ENCODE results near the gene TRAF4. TPM values are rescaled to one million over a fixed set of nuclear protein-coding genes. Genes with fewer than 3 reads are reported as not detected.
"Not testable (repeated sequence)": the region's sequence is repeated elsewhere in the genome, so short reads cannot be mapped to it uniquely, and the experiment has no call there.

The TRAF4 gene
- total RNA-seq, 4 donors from 2014 or later, result 4.6 to 12.6 (median 10.6) TPM

GRCh38 chr17:28733346-28733745 lies 10.5 kb upstream of the TRAF4 start:
- Histone ChIP-seq H3K36me3 (peaks cover 0 to 6% (median 0%) of the 10 kb centered on the region in 4 donors), H3K27ac (replicated peaks in 1 of 4) (no peak overlapping the region), H3K4me3 (no peak overlapping the region), H3K9me3 (no peaks in the 10 kb centered on the region), H3K4me1 (peaks cover 0 to 9% (median 5%) of the 10 kb centered on the region in 4 donors), H3K27me3 (no peaks in the 10 kb centered on the region)
- TF ChIP-seq, protein P1, sequence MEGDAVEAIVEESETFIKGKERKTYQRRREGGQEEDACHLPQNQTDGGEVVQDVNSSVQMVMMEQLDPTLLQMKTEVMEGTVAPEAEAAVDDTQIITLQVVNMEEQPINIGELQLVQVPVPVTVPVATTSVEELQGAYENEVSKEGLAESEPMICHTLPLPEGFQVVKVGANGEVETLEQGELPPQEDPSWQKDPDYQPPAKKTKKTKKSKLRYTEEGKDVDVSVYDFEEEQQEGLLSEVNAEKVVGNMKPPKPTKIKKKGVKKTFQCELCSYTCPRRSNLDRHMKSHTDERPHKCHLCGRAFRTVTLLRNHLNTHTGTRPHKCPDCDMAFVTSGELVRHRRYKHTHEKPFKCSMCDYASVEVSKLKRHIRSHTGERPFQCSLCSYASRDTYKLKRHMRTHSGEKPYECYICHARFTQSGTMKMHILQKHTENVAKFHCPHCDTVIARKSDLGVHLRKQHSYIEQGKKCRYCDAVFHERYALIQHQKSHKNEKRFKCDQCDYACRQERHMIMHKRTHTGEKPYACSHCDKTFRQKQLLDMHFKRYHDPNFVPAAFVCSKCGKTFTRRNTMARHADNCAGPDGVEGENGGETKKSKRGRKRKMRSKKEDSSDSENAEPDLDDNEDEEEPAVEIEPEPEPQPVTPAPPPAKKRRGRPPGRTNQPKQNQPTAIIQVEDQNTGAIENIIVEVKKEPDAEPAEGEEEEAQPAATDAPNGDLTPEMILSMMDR (IDR thresholded peaks at IDR 0.05), result no peak
- TF ChIP-seq POLR2AphosphoS5 (IDR thresholded peaks at IDR 0.05), result no peak
- no peak for TF ChIP-seq POLR2A (IDR thresholded peaks at IDR 0.05; ENCODE audit: low read depth)
- no peak for TF ChIP-seq EP300 (IDR thresholded peaks at IDR 0.05)
- intact Hi-C loops (cut with DNase I), result no loop called here
- 83% methylated on average over 1 of the region's 1 CpG for WGBS
- DNase-seq (ENCODE audit: extremely low spot score), result no peak

DNA sequence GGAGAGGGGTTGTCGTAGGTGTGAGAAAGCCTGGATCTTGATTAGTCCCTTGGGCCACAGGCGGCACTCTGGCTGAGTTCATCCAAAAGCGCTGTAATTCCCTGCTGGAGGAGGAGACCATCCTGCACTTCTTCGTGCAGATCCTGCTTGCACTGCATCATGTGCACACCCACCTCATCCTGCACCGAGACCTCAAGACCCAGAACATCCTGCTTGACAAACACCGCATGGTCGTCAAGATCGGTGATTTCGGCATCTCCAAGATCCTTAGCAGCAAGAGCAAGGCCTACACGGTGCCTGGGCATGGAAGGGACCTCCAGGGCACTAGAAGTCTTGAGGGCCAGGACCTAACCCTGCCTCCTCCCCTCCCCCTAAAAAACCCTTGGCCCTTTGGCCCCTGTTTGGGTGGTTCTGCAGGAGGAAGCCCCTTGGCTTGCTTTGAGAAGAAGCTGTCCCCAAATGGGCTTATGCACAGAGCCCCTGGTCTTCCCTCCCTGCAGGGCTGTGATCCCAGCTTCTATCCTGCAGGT lies 9.0 kb upstream of the TRAF4 start:
- intact Hi-C loops (cut with DNase I), result no loop called here
- Histone ChIP-seq H3K4me3 (no peak overlapping the region), H3K36me3 (peaks cover 0 to 6% (median 0%) of the 10 kb centered on the region in 4 donors), H3K4me1 (no peaks in the 10 kb centered on the region), H3K27me3 (no peaks in the 10 kb centered on the region), H3K9me3 (no peaks in the 10 kb centered on the region), H3K27ac (replicated peaks in 1 of 4) (no peak overlapping the region)
- DNase-seq (ENCODE audit: extremely low spot score), result no peak
- no peak for TF ChIP-seq POLR2AphosphoS5 (IDR thresholded peaks at IDR 0.05)
- TF ChIP-seq POLR2A (IDR thresholded peaks at IDR 0.05; ENCODE audit: low read depth), result no peak
- TF ChIP-seq, protein P1 (IDR thresholded peaks at IDR 0.05), result no peak
- 92% methylated on average over 9 of the region's 10 CpGs for WGBS

- Histone ChIP-seq H3K27ac (replicated peaks in 1 of 4) (no peak overlapping the region), H3K36me3 (peaks cover 0 to 6% (median 0%) of the 10 kb centered on the region in 4 donors), H3K9me3 (no peaks in the 10 kb centered on the region), H3K27me3 (no peaks in the 10 kb centered on the region), H3K4me3 (no peak overlapping the region), H3K4me1 (no peaks in the 10 kb centered on the region)
- intact Hi-C loops (cut with DNase I), result no loop called here
- TF ChIP-seq EP300 (IDR thresholded peaks at IDR 0.05) (no peak), POLR2AphosphoS5 (IDR thresholded peaks at IDR 0.05) (no peak), POLR2A (IDR thresholded peaks at IDR 0.05; ENCODE audit: low read depth) (no peak)
- TF ChIP-seq, protein P1 (IDR thresholded peaks at IDR 0.05), result no peak
- no peak for DNase-seq (ENCODE audit: extremely low spot score)
- 88% methylated on average over 5 of the region's 5 CpGs for WGBS
Observed at GRCh38 chr17:28735242-28735722, 8.5 kb upstream of the TRAF4 start.

GRCh38 chr17:28735913-28736769 lies 7.7 kb upstream of the TRAF4 start:
- H3K9me3 ChIP-seq; H3K4me1 ChIP-seq; H3K27me3 ChIP-seq; intact Hi-C loops (cut with DNase I); DNase-seq (ENCODE audit: extremely low spot score); H3K27ac ChIP-seq (replicated peaks in 1 of 4); H3K4me3 ChIP-seq; H3K36me3 ChIP-seq: not testable (repeated sequence)
- 91% methylated on average over 8 of the region's 8 CpGs for WGBS

- DNase-seq (ENCODE audit: extremely low spot score), result no peak
- Histone ChIP-seq H3K4me1 (no peaks in the 10 kb centered on the region), H3K27ac (replicated peaks in 1 of 4) (no peak overlapping the region), H3K9me3 (no peaks in the 10 kb centered on the region), H3K27me3 (no peaks in the 10 kb centered on the region), H3K36me3 (peaks cover 0 to 6% (median 0%) of the 10 kb centered on the region in 4 donors), H3K4me3 (no peak overlapping the region)
- WGBS, result 100% methylated on average over 1 of the region's 12 CpGs
- TF ChIP-seq, protein P1 (IDR thresholded peaks at IDR 0.05), result no peak
- TF ChIP-seq POLR2AphosphoS5 (IDR thresholded peaks at IDR 0.05) (no peak), EP300 (IDR thresholded peaks at IDR 0.05) (no peak), POLR2A (IDR thresholded peaks at IDR 0.05; ENCODE audit: low read depth) (no peak)
- intact Hi-C loops (cut with DNase I), result no loop called here
Observed at GRCh38 chr17:28737316-28737715, 6.5 kb upstream of the TRAF4 start.
